B cell (primary cell): ENCODE measurements around the gene TRPC4AP. TPM values are rescaled to one million over a fixed set of nuclear protein-coding genes. Genes with fewer than 3 reads are reported as not detected.

Experiments
- ATAC-seq: fragments of 200-7000 bp; cut with Tn5 transposase; one replicate; pipeline ENCODE4 v1.10.0; 2021; ENCODE audit warnings: low read depth, mild to moderate bottlenecking, moderate number of reproducible peaks, moderate library complexity
- CTCF ChIA-PET: fragments of 350-600 bp; sonication (Branson Sonifier 250); formaldehyde crosslinking; loops from one replicate; lab custom pipeline; 2021; ENCODE audit warnings: antibody characterized with exemption, inconsistent platforms; lab: Charles Lee
- POLR2A ChIA-PET: fragments of 350-600 bp; sonication (Branson Sonifier 250); formaldehyde crosslinking; loops from one replicate; lab custom pipeline; 2021; ENCODE audit warnings: antibody characterized with exemption; lab: Charles Lee
- DNase-seq: peaks from one replicate; pipeline ENCODE4 v3.0.0; 2013
- H2AFZ ChIP-seq: 2 replicates; pipeline ENCODE4 v1.6.1; 2012; ENCODE audit warnings: mild to moderate bottlenecking, low read depth, low read length; ENCODE audit not compliant: insufficient read depth, poor library complexity, severe bottlenecking
- H3K27ac ChIP-seq, 2 donors: 1 replicate in 1 of 2; 2 replicates in 1 of 2; pipeline ENCODE4 v1.5.1; 2012 to 2013; ENCODE audit warnings: low read length in 2 of 2, mild to moderate bottlenecking in 2 of 2, moderate library complexity in 1 of 2
- H3K27me3 ChIP-seq, 4 experiments: fragments of 200-600 bp in 1 of 4; sonication (generic) in 1 of 4; replicated peaks in 1 of 4; 1 replicate in 2 of 4; 2 replicates in 2 of 4; pipeline versions ENCODE4 v1.6.1 to v1.7.0; 2013 to 2016; ENCODE audit warnings: low read length in 3 of 4, mild to moderate bottlenecking in 2 of 4, mixed read lengths in 1 of 4, moderate library complexity in 1 of 4; ENCODE audit not compliant: insufficient read depth in 4 of 4, control insufficient read depth in 3 of 4; ENCODE audit errors: control extremely low read depth in 1 of 4
- H3K36me3 ChIP-seq, 2 experiments: replicated peaks in 1 of 2; 1 replicate in 1 of 2; 2 replicates in 1 of 2; pipeline versions ENCODE4 v1.6.1 to v1.7.1; 2013; ENCODE audit warnings: low read length in 1 of 2; ENCODE audit not compliant: insufficient read depth in 2 of 2, control insufficient read depth in 1 of 2; ENCODE audit errors: control extremely low read depth in 1 of 2, extremely low read depth in 1 of 2
- H3K4me1 ChIP-seq, 2 donors: fragments of 200-600 bp in 1 of 2; sonication (generic) in 1 of 2; 1 replicate in 1 of 2; 2 replicates in 1 of 2; pipeline versions ENCODE4 v1.5.1 to v1.6.1; 2013 to 2017; ENCODE audit warnings: low read length in 2 of 2; ENCODE audit not compliant: control insufficient read depth in 2 of 2, insufficient read depth in 2 of 2
- H3K4me2 ChIP-seq: replicated peaks from 2 replicates; pipeline ENCODE3; 2012; ENCODE audit warnings: mild to moderate bottlenecking, low read depth, low read length; ENCODE audit not compliant: poor library complexity, severe bottlenecking
- H3K4me3 ChIP-seq, 5 experiments: fragments of 200-600 bp in 1 of 5; sonication (generic) in 1 of 5; 1 replicate in 3 of 5; 2 replicates in 2 of 5; pipeline versions ENCODE4 v1.5.1 to v1.7.0; 2011 to 2016; ENCODE audit warnings: low read length in 4 of 5, mild to moderate bottlenecking in 4 of 5, low read depth in 2 of 5, control low read depth in 1 of 5, moderate library complexity in 1 of 5; ENCODE audit not compliant: insufficient read depth in 1 of 5; ENCODE audit errors: control extremely low read depth in 1 of 5, extremely low read depth in 1 of 5
- H3K79me2 ChIP-seq: fragments of 200-600 bp; sonication (generic); one replicate; pipeline ENCODE4 v1.6.0; 2016; ENCODE audit warnings: low read length; ENCODE audit not compliant: control insufficient read depth, insufficient read depth
- H3K9ac ChIP-seq: fragments of 200-600 bp; sonication (generic); 2 replicates; pipeline ENCODE4 v1.6.1; 2017; ENCODE audit warnings: mild to moderate bottlenecking, low read length, moderate library complexity
- H3K9me3 ChIP-seq, 3 donors: one replicate each; pipeline versions ENCODE4 v1.6.1 to v1.7.1; 2013; ENCODE audit warnings: low read length in 2 of 3; ENCODE audit not compliant: control insufficient read depth in 2 of 3, insufficient read depth in 1 of 3; ENCODE audit errors: control extremely low read depth in 1 of 3
- H4K20me1 ChIP-seq: 2 replicates; pipeline ENCODE4 v1.6.0; 2012; ENCODE audit warnings: mild to moderate bottlenecking, low read length; ENCODE audit not compliant: insufficient read depth, control insufficient read depth, poor library complexity, severe bottlenecking
- H3K27ac Mint-ChIP-seq: one replicate; pipeline ENCODE4 v1.8.0; 2021; ENCODE audit warnings: mixed read lengths
- H3K27me3 Mint-ChIP-seq: one replicate; pipeline ENCODE4 v1.8.0; 2021; ENCODE audit warnings: mixed read lengths
- H3K4me1 Mint-ChIP-seq: one replicate; pipeline ENCODE4 v1.8.0; 2021; ENCODE audit warnings: mixed read lengths
- H3K4me3 Mint-ChIP-seq: one replicate; pipeline ENCODE4 v1.8.0; 2021; ENCODE audit warnings: mixed read lengths
- H3K9me3 Mint-ChIP-seq: one replicate; pipeline ENCODE4 v1.8.0; 2022; ENCODE audit warnings: mixed read lengths; ENCODE audit not compliant: insufficient read depth
- EZH2 ChIP-seq: IDR thresholded peaks from 2 replicates; pipeline ENCODE4 v1.6.1; 2012; ENCODE audit warnings: borderline replicate concordance, low read depth, mild to moderate bottlenecking, moderate library complexity, low read length; ENCODE audit not compliant: insufficient read depth, poor library complexity, severe bottlenecking
- WGBS: methylation state at CpG from one replicate; pipeline ENCODE4 v1.1.5; 2013; ENCODE audit warnings: missing lambda C conversion rate; ENCODE audit not compliant: insufficient coverage; 5-methylcytosine and 5-hydroxymethylcytosine counted together
- intact Hi-C: fragments of 100-400 bp; cut with micrococcal nuclease; formaldehyde crosslinking; loops from one replicate; pipeline ENCODE4 v1.10.0; 2022
- polyA plus RNA-seq: library from polyadenylated mRNA; depleted of rRNA; stranded (reverse); fragments of >200 nt; gene quantifications from 2 replicates; pipeline ENCODE4 v1.2.3, GENCODE V29; 2012
- total RNA-seq, 2 donors: library from RNA; stranded (reverse); fragments of 120-200 nt in 1 of 2; gene quantifications; 1 replicate in 1 of 2; 2 replicates in 1 of 2; pipeline versions ENCODE4 v1.2.3 to v1.2.4, GENCODE V29; 2013 to 2022
- TF ChIP-seq, protein P1 (sequence below): fragments of 200-600 bp; IDR thresholded peaks from one replicate; pipeline ENCODE4 v1.8.0; 2022; ENCODE audit warnings: antibody characterized with exemption, mild to moderate bottlenecking

The TRPC4AP gene
- total and polyA plus RNA-seq, 2 donors (not counting 1 experiment from before 2014, with no cell fraction given): 62.5 to 73.2 TPM

DNA sequence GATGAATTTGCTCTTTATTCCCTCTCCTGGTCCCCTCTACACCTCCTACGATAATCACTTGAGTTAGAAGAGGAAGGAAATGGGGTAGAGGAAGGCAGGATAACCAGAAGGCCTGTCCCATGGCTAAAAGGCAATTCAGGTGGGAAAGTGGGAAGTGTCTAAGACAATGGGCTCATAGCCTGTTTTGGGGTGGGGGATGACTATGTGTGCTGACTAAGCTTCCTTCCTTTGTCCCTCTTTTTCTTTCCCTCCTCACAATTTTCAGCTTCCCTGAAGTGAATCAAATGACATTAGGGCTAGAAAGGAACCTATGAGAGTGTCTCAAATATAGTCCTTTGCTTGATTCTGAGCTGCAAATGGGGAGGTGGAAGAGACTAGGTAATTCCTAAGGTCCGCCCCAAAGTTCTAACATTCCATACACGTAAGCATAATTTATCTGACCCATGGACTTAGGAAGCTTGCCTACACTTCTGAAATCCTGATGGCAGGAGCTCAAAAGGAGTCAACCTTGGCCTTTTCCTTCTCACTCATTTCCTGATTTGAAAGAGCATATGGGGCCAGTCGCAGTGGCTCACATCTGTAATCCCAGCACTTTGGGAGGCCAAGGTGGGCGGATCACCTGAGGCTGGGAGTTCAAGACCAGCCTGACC is 30.3 kb upstream of the TRPC4AP start:
- WGBS: 100% methylated on average over 1 of the region's 5 CpGs
- Histone ChIP-seq H3K9me3 (no peaks in the 10 kb centered on the region), H3K27ac (no peak overlapping the region), H3K27me3 (no peaks in the 10 kb centered on the region), H3K79me2 (no peaks in the 10 kb centered on the region), H4K20me1 (no peaks in the 10 kb centered on the region), H3K4me1 (no peaks in the 10 kb centered on the region), H3K4me2 (no peak overlapping the region), H3K4me3 (no peak overlapping the region), H2AFZ (no peak overlapping the region), H3K36me3 (peaks cover 10 to 79% of the 10 kb centered on the region in 2 experiments), H3K9ac (no peak overlapping the region)
- TF ChIP-seq EZH2: no peak
- TF ChIP-seq, protein P1, sequence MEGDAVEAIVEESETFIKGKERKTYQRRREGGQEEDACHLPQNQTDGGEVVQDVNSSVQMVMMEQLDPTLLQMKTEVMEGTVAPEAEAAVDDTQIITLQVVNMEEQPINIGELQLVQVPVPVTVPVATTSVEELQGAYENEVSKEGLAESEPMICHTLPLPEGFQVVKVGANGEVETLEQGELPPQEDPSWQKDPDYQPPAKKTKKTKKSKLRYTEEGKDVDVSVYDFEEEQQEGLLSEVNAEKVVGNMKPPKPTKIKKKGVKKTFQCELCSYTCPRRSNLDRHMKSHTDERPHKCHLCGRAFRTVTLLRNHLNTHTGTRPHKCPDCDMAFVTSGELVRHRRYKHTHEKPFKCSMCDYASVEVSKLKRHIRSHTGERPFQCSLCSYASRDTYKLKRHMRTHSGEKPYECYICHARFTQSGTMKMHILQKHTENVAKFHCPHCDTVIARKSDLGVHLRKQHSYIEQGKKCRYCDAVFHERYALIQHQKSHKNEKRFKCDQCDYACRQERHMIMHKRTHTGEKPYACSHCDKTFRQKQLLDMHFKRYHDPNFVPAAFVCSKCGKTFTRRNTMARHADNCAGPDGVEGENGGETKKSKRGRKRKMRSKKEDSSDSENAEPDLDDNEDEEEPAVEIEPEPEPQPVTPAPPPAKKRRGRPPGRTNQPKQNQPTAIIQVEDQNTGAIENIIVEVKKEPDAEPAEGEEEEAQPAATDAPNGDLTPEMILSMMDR: no peak
- POLR2A ChIA-PET: no interaction called here
- H3K9me3 Mint-ChIP-seq: no peaks in the 10 kb centered on the region
- H3K4me1 Mint-ChIP-seq: no peaks in the 10 kb centered on the region
- ATAC-seq: no peak
- CTCF ChIA-PET: interaction anchor here (0.6 kb wide), 1 partner anchor 762 kb away, joined by 4 read pairs; no protein-coding TSS in a partner anchor
- H3K27me3 Mint-ChIP-seq: no peaks in the 10 kb centered on the region
- H3K4me3 Mint-ChIP-seq: no peak overlapping the region
- DNase-seq: no peak
- intact Hi-C loops: no loop called here
- H3K27ac Mint-ChIP-seq: no peak overlapping the region

DNA sequence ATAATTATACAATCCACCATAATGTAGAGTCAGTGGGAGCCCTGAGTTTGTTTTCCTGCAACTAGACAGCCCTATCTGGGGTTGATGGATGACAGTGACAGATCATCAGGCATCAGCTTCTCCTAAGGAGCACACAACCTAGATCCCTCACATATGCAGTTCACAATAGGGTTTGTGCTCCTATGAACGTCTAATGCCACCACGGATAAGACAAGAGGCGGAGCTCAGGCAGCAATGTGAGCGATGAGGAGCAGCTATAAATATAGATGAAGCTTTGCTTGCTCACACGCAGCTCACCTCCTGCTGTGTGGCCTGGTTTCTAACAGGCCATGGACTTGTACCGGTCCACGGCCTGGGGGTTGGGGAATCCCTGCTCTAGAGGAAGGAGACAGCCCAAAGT is 28.6 kb upstream of the TRPC4AP start:
- no peak for DNase-seq
- H3K4me3 ChIP-seq: no peak overlapping the region
- Mint-ChIP-seq H3K4me1 (no peaks in the 10 kb centered on the region), H3K9me3 (no peaks in the 10 kb centered on the region), H3K27me3 (no peaks in the 10 kb centered on the region), H3K4me3 (no peak overlapping the region), H3K27ac (no peak overlapping the region)
- H3K4me1 ChIP-seq: no peaks in the 10 kb centered on the region
- no peak for TF ChIP-seq EZH2
- TF ChIP-seq, protein P1: no peak
- POLR2A ChIA-PET: no interaction called here
- no peak overlapping the region for H2AFZ ChIP-seq
- no peak overlapping the region for H3K27ac ChIP-seq
- CTCF ChIA-PET: interaction anchor here (0.8 kb wide), 1 partner anchor 21 kb away, joined by 3 read pairs; no protein-coding TSS in a partner anchor
- intact Hi-C loops: no loop called here
- peaks cover 10 to 80% of the 10 kb centered on the region in 2 experiments for H3K36me3 ChIP-seq
- H3K4me2 ChIP-seq: no peak overlapping the region
- H3K9me3 ChIP-seq: no peaks in the 10 kb centered on the region
- no peaks in the 10 kb centered on the region for H3K27me3 ChIP-seq
- ATAC-seq: no peak
- H3K79me2 ChIP-seq: no peaks in the 10 kb centered on the region
- no peaks in the 10 kb centered on the region for H4K20me1 ChIP-seq
- no peak overlapping the region for H3K9ac ChIP-seq
- 97% methylated on average over 7 of the region's 7 CpGs for WGBS
